GM12878 (cell line): ENCODE results near the gene SHROOM4. TPM values are rescaled to one million over a fixed set of nuclear protein-coding genes. Genes with fewer than 3 reads are reported as not detected.

Experiments
- ATAC-seq: fragments of 200-7000 bp; cut with Tn5 transposase; 3 replicates; pipeline ENCODE4 v1.9.1; 2020; ENCODE audit warnings: mild to moderate bottlenecking, moderate library complexity
- BruUV-seq: library from RNA; stranded (reverse); fragments of 400-500 nt; replicated peaks from 2 replicates; lab custom pipeline; 2021; lab: Mats Ljungman, UMichigan
- CTCF ChIA-PET: fragments of 300-600 bp; sonication (Branson Sonifier 250); formaldehyde crosslinking; extraction: SDS; loops from one replicate; lab custom pipeline; 2021; ENCODE audit warnings: inconsistent platforms; lab: Yijun Ruan, JAX
- POLR2A ChIA-PET: fragments of 350-600 bp; formaldehyde crosslinking; extraction: SDS; loops from one replicate; lab custom pipeline; 2021; ENCODE audit warnings: inconsistent platforms; lab: Charles Lee
- RAD21 ChIA-PET: fragments of 300-600 bp; sonication (Branson Sonifier 250); formaldehyde crosslinking; loops from one replicate; lab custom pipeline; 2023; ENCODE audit warnings: antibody characterized with exemption; ENCODE audit not compliant: unreplicated experiment; lab: Charles Lee
- SMC1A ChIA-PET: fragments of 300-600 bp; sonication (Branson Sonifier 250); formaldehyde crosslinking; loops from one replicate; lab custom pipeline; 2023; ENCODE audit not compliant: unreplicated experiment, uncharacterized antibody; lab: Charles Lee
- DNase-seq: peaks from one replicate; pipeline ENCODE4 v3.0.0-alpha.2; 2011; ENCODE audit warnings: low read depth, low spot score
- FAIRE-seq: peaks from 3 replicates; lab custom pipeline; 2011; peaks lifted over from hg19 to GRCh38; lab: Jason Lieb, UNC
- H2AFZ ChIP-seq: 2 replicates; pipeline ENCODE4 v1.6.0; 2011; ENCODE audit warnings: low read depth, low read length, control low read depth; ENCODE audit not compliant: control insufficient read depth
- H3K27ac ChIP-seq: 2 replicates; pipeline ENCODE4 v1.5.1; 2011; ENCODE audit warnings: control low read depth; ENCODE audit not compliant: control insufficient read depth, insufficient read depth
- H3K27me3 ChIP-seq, 2 experiments: replicated peaks in 1 of 2; 2 replicates each; pipeline versions ENCODE4 v1.6.0 to v1.6.1; 2011; ENCODE audit warnings: low read length in 1 of 2; ENCODE audit not compliant: control insufficient read depth in 2 of 2, insufficient read depth in 2 of 2
- H3K36me3 ChIP-seq, 2 experiments: 2 replicates each; pipeline ENCODE4 v1.5.1; 2011; ENCODE audit warnings: low read length in 1 of 2; ENCODE audit not compliant: control insufficient read depth in 2 of 2, insufficient read depth in 2 of 2
- H3K4me1 ChIP-seq: 2 replicates; pipeline ENCODE4 v1.6.1; 2011; ENCODE audit warnings: mild to moderate bottlenecking, low read length, moderate library complexity, mixed read lengths; ENCODE audit not compliant: control insufficient read depth, insufficient read depth
- H3K4me2 ChIP-seq: 2 replicates; pipeline ENCODE4 v1.6.0; 2011; ENCODE audit warnings: control low read depth; ENCODE audit not compliant: control insufficient read depth, insufficient read depth
- H3K4me3 ChIP-seq: fragments of 200-600 bp; sonication (generic); 2 replicates; pipeline ENCODE4 v1.5.1; 2016
- H3K79me2 ChIP-seq: 2 replicates; pipeline ENCODE4 v1.6.0; 2011; ENCODE audit warnings: low read length; ENCODE audit not compliant: control insufficient read depth, insufficient read depth
- H3K9ac ChIP-seq: 2 replicates; pipeline ENCODE4 v1.8.0; 2011; ENCODE audit warnings: low read length, control low read depth, mixed read lengths; ENCODE audit not compliant: control insufficient read depth, insufficient read depth
- H3K9me3 ChIP-seq: replicated peaks from 3 replicates; pipeline ENCODE4 v1.5.1; 2011; ENCODE audit warnings: mild to moderate bottlenecking, low read length; ENCODE audit not compliant: control insufficient read depth, insufficient read depth
- H4K20me1 ChIP-seq: 2 replicates; pipeline ENCODE4 v1.6.0; 2011; ENCODE audit not compliant: control insufficient read depth, insufficient read depth
- BCL11A ChIP-seq: IDR thresholded peaks from 2 replicates; pipeline ENCODE4 v1.6.1; 2011; ENCODE audit warnings: low read depth, low read length
- BCLAF1 ChIP-seq: fragments of 450-650 bp; IDR thresholded peaks from 2 replicates; pipeline ENCODE4 v1.6.1; 2017; ENCODE audit warnings: antibody characterized with exemption, mild to moderate bottlenecking, moderate library complexity
- BRCA1 ChIP-seq: IDR thresholded peaks from 2 replicates; pipeline ENCODE4 v1.6.1; 2011; ENCODE audit warnings: low read depth, low read length, improper control_type of control experiment
- CBX5 ChIP-seq: sonication (generic); IDR thresholded peaks from 2 replicates; pipeline ENCODE4 v1.6.1; 2016; ENCODE audit warnings: low read depth, moderate library complexity, mild to moderate bottlenecking, inconsistent platforms
- CTCF ChIP-seq, 3 experiments: IDR thresholded peaks in 2 of 3; conservative IDR thresholded peaks in 1 of 3; 2 replicates each; pipeline ENCODE4 v1.5.1; 2011; ENCODE audit warnings: low read depth in 3 of 3, low read length in 3 of 3, mild to moderate bottlenecking in 3 of 3, control low read depth in 2 of 3, moderate library complexity in 2 of 3, inconsistent platforms in 1 of 3, mixed read lengths in 1 of 3; ENCODE audit not compliant: control insufficient read depth in 2 of 3, insufficient read depth in 1 of 3; ENCODE audit errors: extremely low read depth in 1 of 3
- ETV6 ChIP-seq, 2 experiments: fragments of 450-650 bp in 1 of 2; IDR thresholded peaks in 1 of 2; conservative IDR thresholded peaks in 1 of 2; 2 replicates each; pipeline ENCODE4 v1.6.1; 2014; ENCODE audit warnings: antibody characterized with exemption in 1 of 2, borderline replicate concordance in 1 of 2, low read depth in 1 of 2, mild to moderate bottlenecking in 1 of 2, moderate library complexity in 1 of 2
- HDGF ChIP-seq: fragments of 450-650 bp; IDR thresholded peaks from 2 replicates; pipeline ENCODE4 v1.6.1; 2016; ENCODE audit warnings: antibody characterized with exemption
- HSF1 ChIP-seq: fragments of 150-350 bp; IDR thresholded peaks from 2 replicates; pipeline ENCODE4 v1.6.1; 2014; ENCODE audit warnings: mild to moderate bottlenecking, low read depth, low read length
- IKZF1 ChIP-seq: fragments of 450-650 bp; conservative IDR thresholded peaks from 2 replicates; pipeline ENCODE4 v1.6.1; 2017; ENCODE audit warnings: antibody characterized with exemption, mild to moderate bottlenecking
- KDM1A ChIP-seq: fragments of 200-600 bp; sonication (generic); IDR thresholded peaks from 2 replicates; pipeline ENCODE4 v1.6.1; 2016; ENCODE audit warnings: borderline replicate concordance
- MXI1 ChIP-seq: fragments of 150-350 bp; IDR thresholded peaks from 2 replicates; pipeline ENCODE4 v1.6.1; 2011; ENCODE audit warnings: low read depth, mild to moderate bottlenecking, inconsistent platforms, low read length, improper control_type of control experiment
- PKNOX1 ChIP-seq: fragments of 450-650 bp; IDR thresholded peaks from 2 replicates; pipeline ENCODE4 v1.6.1; 2016; ENCODE audit warnings: mild to moderate bottlenecking
- POLR2A ChIP-seq: IDR thresholded peaks from 2 replicates; pipeline ENCODE4 v1.6.1; 2011; ENCODE audit warnings: low read depth, mild to moderate bottlenecking, low read length
- RUNX3 ChIP-seq: IDR thresholded peaks from 2 replicates; pipeline ENCODE4 v1.6.1; 2012; ENCODE audit warnings: low read length, inconsistent platforms
- SREBF2 ChIP-seq: IDR thresholded peaks from 2 replicates; pipeline ENCODE4 v1.6.1; 2012; ENCODE audit warnings: mild to moderate bottlenecking, low read length
- SUZ12 ChIP-seq: fragments of 200-600 bp; sonication (generic); IDR thresholded peaks from one replicate; pipeline ENCODE4 v1.6.1; 2018; ENCODE audit warnings: antibody characterized with exemption, mild to moderate bottlenecking; ENCODE audit not compliant: unreplicated experiment
- ZBTB33 ChIP-seq: fragments of 450-650 bp; IDR thresholded peaks from 2 replicates; pipeline ENCODE4 v1.6.1; 2017; ENCODE audit warnings: mild to moderate bottlenecking
- WGBS: methylation state at CpG from one replicate; pipeline ENCODE4 v1.1.6; 2016; ENCODE audit warnings: low lambda C conversion rate; ENCODE audit not compliant: insufficient replicate concordance, insufficient coverage; ENCODE audit errors: missing lambda C conversion rate; 5-methylcytosine and 5-hydroxymethylcytosine counted together
- in situ Hi-C: fragments of 300-500 bp; cut with MboI; formaldehyde crosslinking; loops from 9 replicates; pipeline ENCODE4 v1.14.3; 2018; ENCODE audit warnings: mixed read lengths
- intact Hi-C: fragments of 100-400 bp; cut with micrococcal nuclease; formaldehyde crosslinking; loops from one replicate; pipeline ENCODE4 v1.14.2; 2022; ENCODE audit not compliant: unreplicated experiment
- polyA plus RNA-seq, 11 experiments: library from polyadenylated mRNA; depleted of rRNA in 4 of 11; unstranded in 6 of 11; stranded (reverse) in 5 of 11; fragments of >200 nt; fragmentation: Nextera tagmentation in 4 of 11; fragmentation: Illumina TruSeq in 1 of 11; extraction: Ambion mirVana in 4 of 11; extraction: Trizol in 1 of 11; gene quantifications; 1 replicate in 1 of 11; 2 replicates in 10 of 11; pipeline versions ENCODE4 v1.2.1 to v1.2.3, GENCODE V29; 2011 to 2016; ENCODE audit warnings: inconsistent platforms in 2 of 11, missing spikeins in 2 of 11, low read depth in 1 of 11
- total RNA-seq, 4 experiments: library from RNA; depleted of rRNA in 3 of 4; stranded (reverse); fragments of >200 nt in 3 of 4; fragmentation: Illumina TruSeq in 1 of 4; extraction: Trizol in 1 of 4; gene quantifications; 2 replicates each; pipeline versions ENCODE4 v1.2.1 to v1.2.3, GENCODE V29; 2013 to 2021

Gene SHROOM4
- total and polyA plus RNA-seq, 10 of the 15 experiments (the other 5 are each of a cell fraction or from before 2014, with no cell fraction given): 0.01 to 0.03 TPM; not detected in 8

GRCh38 chrX:50778272-50778671 is 35.7 kb downstream of the SHROOM4 start:
- ChIA-PET SMC1A (no interaction called here), POLR2A (no interaction called here), CTCF (no interaction called here), RAD21 (no interaction called here)
- no peak overlapping the region for H2AFZ ChIP-seq
- no peaks in the 10 kb centered on the region for H3K9me3 ChIP-seq
- ATAC-seq (no peak), DNase-seq (no peak), FAIRE-seq (no peak)
- WGBS: 0% methylated on average over 2 of the region's 2 CpGs
- H3K4me3 ChIP-seq: no peak overlapping the region
- in situ Hi-C loops: no loop called here
- no peaks in the 10 kb centered on the region for H4K20me1 ChIP-seq
- peaks cover 0 to 2% of the 10 kb centered on the region in 2 experiments; a peak in 2 of 4 replicates for H3K27me3 ChIP-seq
- intact Hi-C loops: no loop called here
- H3K9ac ChIP-seq: no peak overlapping the region
- no peaks in the 10 kb centered on the region for H3K79me2 ChIP-seq
- H3K4me2 ChIP-seq: no peak overlapping the region
- H3K4me1 ChIP-seq: no peaks in the 10 kb centered on the region
- no TSS peak for BruUV-seq
- no peak overlapping the region for H3K27ac ChIP-seq
- H3K36me3 ChIP-seq: no peaks in the 10 kb centered on the region
- no peak for TF ChIP-seq RUNX3
- no peak for TF ChIP-seq CBX5
- TF ChIP-seq HSF1: no peak
- TF ChIP-seq IKZF1: no peak
- no peak for TF ChIP-seq HDGF
- no peak for TF ChIP-seq MXI1
- TF ChIP-seq PKNOX1: no peak
- no peak for TF ChIP-seq POLR2A
- no peak for TF ChIP-seq BRCA1
- no peak for TF ChIP-seq BCLAF1
- TF ChIP-seq CTCF (IDR thresholded peaks at IDR 0.05 in 2 of 3, conservative IDR thresholded peaks at IDR 0.05 in 1 of 3; ENCODE audit: control insufficient read depth in 2 of 3, extremely low read depth in 1 of 3, insufficient read depth in 1 of 3, low read depth in 3 of 3, low read length in 3 of 3): no peak
- no peak for TF ChIP-seq SREBF2
- TF ChIP-seq KDM1A: no peak
- TF ChIP-seq SUZ12: no peak
- no peak for TF ChIP-seq ZBTB33
- TF ChIP-seq BCL11A: no peak
- TF ChIP-seq ETV6 (conservative IDR thresholded peaks at IDR 0.05 in 1 of 2, IDR thresholded peaks at IDR 0.05 in 1 of 2; ENCODE audit: borderline replicate concordance in 1 of 2, low read depth in 1 of 2): no peak
